GM21526 (cell line): ENCODE results near the gene SIMC1.
"Not testable (repeated sequence)": the region's sequence is repeated elsewhere in the genome, so short reads cannot be mapped to it uniquely, and the experiment has no call there.

ENCODE experiments used
- ATAC-seq: cut with Tn5 transposase; IDR thresholded peaks from one replicate; pipeline ENCODE4 v1.9.1; 2021; ENCODE audit warnings: moderate library complexity; ENCODE audit not compliant: unreplicated experiment, low FRiP score

Gene SIMC1

DNA sequence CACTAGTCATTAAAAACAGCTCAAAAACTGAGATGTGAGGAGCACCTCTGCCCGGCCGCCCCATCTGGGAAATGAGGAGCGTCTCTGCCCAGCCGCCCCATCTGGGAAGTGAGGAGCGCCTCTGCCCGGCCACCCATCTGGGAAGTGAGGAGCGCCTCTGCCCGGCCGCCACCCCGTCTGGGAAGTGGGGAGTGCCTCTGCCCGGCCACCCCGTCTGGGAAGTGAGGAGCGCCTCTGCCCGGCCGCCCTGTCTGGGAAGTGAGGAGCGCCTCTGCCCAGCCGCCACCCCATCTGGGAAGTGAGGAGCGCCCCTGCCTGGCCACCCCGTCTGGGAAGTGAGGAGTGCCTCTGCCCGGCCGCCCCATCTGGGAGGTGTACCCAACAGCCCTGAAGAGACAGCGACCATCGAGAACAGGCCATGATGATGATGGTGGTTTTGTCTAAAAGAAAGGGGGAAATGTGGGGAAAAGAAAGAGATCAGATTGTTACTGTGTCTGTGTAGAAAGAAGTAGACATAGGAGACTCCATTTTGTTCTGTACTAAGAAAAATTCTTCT is 23.7 kb upstream of the SIMC1 start:
- not testable (repeated sequence) for ATAC-seq

DNA sequence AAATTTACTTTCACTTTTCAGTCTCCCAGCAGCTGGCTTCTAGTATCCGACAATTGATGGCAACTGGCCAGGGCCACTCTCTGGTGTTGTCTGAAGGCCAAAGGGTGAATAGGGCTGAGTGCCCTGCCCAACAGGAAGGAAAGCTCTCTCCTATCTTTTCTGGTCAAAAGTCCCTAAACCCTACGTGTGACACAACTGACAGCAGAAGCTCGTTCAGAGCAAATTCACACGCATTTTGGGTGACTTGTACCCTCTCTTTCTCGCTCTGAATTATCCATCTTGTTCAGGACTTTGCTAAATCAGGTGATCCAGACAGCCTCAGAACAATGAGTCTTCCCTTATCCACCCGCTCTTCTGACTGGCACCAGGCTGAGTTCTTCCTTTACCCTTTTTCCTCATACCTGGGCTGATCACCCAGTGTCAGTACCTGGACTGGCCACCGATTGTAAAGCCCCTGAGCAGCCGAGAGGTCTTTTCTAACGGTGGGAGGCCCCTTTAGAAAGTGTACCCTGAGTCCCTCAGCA is 21.8 kb upstream of the SIMC1 start:
- not testable (repeated sequence) for ATAC-seq

DNA sequence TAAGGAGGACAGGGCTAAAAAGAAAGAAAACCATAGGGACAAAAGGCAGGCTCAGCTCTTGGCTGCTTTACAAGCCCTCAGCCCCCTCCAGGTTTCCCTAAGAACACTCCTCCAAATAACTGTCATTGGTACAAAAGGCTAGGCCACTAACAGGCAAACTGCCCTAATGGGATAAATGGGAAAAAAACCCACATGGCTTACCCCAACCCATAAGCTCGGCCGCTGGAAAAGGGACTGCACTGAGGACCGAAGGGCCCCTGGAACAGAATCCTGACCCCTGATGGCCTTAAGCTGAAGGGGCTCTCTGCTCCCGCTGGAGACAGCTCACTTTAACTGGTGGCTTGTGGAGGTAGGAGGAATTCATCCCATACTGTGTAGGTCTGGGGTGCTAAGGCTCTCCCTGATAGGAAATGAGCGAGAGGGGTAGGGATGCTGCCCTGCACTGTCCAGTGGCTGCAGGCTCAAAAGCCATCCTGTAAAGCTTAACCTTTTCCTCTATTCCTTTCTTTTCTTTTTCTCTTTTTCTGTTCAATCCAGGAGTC is 21.0 kb upstream of the SIMC1 start:
- not testable (repeated sequence) for ATAC-seq

DNA sequence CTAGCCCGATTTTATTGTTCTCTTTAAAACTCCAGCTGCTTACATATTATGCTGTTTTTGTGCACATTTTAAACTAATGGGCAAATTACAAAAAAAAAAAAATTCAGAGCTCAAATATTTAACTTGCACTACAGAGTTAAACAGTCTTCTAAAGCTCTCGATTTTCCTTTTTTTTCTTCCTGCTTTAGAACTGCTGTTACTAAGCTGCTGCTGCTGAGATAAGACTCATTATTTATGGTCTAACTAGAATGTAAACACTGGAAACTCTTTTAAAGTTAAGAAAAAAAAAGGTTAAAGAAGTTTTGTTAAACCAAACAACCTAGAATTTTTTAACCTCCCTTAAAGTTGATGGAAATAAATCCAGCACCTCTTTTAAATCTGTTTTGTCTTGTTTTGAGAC is 20.5 kb upstream of the SIMC1 start:
- ATAC-seq, result not testable (repeated sequence)

DNA sequence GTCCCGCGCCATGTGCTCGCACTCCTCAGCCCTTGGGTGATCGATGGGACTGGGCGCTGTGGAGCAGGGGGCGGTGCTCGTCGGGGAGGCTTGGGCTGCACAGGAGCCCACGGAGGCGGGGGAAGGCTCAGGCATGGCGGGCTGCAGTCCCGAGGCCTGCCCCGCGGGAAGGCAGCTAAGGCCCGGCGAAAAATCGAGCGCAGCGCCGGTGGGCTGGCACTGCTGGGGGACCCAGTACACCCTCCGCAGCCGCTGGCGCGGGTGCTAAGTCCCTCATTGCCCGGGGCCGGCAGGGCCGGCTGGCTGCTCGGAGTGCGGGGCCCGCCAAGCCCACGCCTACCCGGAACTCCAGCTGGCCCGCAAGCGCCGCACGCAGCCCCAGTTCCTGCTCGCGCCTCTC is 16.2 kb upstream of the SIMC1 start:
- not testable (repeated sequence) for ATAC-seq

DNA sequence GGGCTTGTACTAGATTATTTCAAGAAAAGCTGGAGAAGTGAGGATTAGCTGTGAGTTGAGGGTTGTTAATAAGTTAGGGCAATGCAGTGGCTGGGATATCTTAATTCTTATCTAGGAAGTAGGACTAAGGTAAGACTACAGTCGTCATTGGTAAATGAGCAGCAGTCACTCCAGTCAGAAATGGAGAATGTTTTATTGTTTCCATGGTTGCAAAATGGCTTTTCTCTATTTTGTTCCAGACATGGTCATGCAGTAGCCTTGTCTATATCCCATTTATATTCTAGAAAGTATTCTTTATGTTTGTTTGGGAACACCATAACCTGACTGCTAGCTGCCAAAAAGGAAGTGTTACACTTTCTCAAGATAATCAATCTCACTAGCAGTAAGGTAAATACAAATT is 9.9 kb upstream of the SIMC1 start:
- not testable (repeated sequence) for ATAC-seq

DNA sequence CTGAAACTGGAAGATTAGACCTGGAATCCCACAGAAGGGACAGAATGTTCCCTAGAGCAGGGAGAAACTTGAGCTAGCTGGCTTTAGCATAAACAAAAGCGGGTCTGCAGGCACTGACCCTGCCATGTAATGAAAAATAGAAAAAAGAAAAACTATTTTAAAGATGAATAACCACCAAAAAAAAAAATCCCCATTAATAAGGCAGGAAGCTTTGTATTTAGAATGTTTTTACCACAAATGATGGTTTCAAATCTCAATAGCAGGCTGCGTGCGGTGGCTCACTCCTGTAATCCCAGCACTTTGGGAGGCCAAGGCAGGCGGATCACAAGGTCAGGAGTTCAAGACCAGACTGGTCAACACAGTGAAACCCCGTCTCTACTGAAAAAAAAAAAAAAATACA is 5.0 kb upstream of the SIMC1 start:
- not testable (repeated sequence) for ATAC-seq

DNA sequence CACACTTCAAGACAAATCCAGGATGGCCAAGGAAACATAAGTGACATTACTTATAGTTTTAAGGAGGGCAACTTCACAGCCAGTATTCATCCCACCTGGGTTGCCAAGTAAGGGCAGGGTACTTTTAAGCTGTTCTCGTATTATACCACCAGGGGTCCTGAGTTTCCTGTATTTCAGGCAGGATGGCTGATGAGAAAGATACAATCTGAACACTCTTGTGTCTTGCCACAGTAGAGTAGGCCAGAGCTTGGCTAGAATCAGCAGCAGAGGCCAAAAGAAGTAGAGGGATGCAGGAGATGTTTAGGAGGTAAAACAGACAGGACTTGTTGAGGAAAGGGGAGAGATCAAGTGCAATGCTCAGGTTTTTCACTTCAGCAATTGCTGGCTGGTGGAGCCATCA is 3.1 kb upstream of the SIMC1 start:
- ATAC-seq, result not testable (repeated sequence)

DNA sequence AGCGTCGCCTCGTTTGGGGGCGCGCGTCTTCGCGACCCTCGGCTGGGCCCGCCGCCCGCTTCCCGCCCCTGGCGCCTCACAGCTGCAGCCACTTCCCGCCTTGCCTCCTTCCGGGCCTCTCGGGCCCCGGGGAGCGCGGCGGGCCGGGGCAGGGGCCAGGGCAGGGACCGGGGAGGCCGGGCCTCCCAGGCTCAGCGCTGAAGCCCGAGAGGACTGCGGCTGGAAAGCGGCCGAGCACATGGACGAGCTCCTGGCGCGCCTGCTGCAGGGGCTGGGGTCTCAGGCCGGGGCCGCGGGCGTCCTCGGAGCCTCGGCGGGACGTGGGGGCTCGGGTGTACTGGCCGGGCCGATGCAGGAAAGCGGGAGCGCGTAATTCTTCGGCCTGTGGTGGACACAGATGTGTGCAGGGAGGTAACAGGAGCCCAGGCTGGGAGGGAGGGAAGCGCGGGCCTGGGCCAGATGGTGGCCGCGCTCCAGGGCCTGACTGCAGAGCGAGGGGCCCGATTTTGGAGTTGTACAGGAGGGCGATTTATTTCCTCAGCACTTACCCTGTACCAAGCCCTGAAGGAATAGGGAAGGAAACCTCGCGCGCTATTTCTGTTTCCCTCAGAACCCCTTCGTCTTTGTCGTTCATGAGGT is 540 bp downstream of the SIMC1 start:
- peak; percentile 34 for ATAC-seq

DNA sequence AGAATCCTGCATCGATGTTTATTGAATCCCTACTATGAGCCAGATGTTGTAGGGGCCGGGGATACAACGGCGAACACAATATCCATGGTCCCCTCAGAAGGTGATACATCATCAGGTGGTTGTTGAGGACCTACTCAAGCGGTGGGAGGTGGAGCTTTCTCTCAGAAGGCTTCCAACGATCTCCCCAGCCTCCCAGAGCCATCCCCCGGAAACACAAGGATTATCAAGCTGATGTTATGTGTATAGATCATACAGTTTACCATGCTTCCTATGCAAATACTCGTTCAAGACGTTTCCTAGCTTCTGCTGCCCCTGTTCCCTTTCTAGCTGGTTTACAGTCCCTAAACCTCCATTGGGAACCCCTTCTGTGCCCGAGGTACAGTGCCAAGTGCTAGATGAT is 1.1 kb downstream of the SIMC1 start:
- ATAC-seq, result not testable (repeated sequence)

DNA sequence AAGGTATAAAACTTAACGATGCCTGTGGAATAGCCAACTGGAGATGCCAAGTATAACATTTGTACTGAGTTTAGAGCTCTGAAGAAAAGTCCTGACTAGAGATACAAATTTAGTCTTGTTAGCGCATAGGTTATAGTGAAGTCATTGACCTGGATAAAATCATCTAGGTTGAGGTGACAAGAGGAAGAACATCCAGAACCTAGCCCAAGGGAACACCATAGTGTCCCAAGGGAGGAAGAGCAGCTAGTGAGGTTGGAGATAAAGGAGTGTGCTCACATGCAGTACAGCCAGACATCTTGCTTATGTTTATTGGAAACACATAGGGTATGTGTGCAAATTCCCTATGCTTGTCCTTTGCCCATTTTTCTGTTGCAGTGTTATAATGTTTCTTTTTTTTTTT is 6.1 kb downstream of the SIMC1 start:
- ATAC-seq, result not testable (repeated sequence)

DNA sequence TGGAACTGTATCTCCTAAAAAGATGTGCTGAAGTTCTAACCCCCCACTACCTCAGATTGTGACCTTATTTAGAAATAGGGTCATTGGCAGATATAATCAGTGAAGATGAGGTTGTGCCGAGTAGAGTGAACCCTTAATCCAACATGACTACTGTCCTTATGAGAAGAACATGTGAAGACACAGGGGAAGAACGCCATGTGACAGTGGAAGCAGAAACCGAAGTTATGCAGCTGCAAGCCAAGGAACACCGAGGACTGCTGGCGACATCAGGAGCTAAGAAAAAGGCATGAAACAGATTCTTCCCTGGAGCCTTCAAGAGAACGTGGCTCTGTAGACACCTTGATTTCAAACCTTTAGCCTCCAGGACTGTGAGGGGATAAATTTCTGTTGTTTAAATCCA is 6.8 kb downstream of the SIMC1 start:
- ATAC-seq, result not testable (repeated sequence)

DNA sequence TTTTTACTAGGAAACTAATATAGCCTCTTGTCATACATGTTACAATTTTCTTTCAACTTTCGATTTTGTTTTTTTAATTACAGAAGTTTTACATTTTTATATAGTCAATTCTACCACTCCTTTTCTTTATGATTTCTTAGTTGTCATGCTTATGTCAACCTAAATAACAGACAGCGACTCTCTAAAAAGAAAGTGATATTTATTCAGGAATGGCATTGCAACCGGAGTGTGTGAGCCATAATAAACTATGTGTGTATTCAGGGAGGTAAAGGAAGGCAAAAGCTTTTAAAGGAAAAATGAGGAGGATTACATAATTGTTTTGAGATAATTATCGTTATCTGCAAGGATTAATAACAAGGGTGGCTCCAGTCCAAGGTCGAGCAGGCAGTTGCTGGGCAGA is 7.3 kb downstream of the SIMC1 start:
- not testable (repeated sequence) for ATAC-seq

DNA sequence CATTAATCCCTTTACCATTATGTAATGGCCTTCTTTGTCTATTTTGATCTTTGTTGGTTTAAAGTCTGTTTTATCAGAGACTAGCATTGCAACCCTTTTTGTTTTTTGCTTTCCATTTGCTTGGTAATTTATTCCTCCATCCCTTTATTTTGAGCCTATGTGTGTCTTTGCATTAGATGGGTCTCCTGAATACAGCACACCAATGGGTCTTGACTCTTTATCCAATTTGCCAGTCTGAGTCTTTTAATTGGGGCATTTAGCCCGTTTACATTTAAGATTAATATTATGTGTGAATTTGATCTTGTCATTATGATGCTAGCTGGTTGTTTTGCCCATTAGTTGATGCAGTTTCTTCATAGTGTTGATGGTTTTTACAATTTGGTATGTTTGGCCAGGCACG is 12.5 kb downstream of the SIMC1 start:
- ATAC-seq, result not testable (repeated sequence)

DNA sequence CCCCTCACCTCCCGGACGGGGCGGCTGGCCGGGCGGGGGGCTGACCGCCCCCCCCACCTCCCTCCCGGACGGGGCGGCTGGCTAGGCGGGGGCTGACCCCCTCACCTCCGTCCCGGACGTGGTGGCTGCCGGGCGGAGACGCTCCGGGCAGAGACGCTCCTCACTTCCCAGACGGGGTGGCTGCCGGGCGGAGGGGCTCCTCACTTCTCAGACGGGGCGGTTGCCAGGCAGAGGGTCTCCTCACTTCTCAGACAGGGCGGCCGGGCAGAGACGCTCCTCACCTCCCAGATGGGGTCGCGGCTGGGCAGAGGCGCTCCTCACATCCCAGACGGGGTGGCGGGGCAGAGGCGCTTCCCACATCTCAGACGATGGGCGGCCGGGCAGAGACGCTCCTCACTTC is 13.9 kb downstream of the SIMC1 start:
- not testable (repeated sequence) for ATAC-seq

DNA sequence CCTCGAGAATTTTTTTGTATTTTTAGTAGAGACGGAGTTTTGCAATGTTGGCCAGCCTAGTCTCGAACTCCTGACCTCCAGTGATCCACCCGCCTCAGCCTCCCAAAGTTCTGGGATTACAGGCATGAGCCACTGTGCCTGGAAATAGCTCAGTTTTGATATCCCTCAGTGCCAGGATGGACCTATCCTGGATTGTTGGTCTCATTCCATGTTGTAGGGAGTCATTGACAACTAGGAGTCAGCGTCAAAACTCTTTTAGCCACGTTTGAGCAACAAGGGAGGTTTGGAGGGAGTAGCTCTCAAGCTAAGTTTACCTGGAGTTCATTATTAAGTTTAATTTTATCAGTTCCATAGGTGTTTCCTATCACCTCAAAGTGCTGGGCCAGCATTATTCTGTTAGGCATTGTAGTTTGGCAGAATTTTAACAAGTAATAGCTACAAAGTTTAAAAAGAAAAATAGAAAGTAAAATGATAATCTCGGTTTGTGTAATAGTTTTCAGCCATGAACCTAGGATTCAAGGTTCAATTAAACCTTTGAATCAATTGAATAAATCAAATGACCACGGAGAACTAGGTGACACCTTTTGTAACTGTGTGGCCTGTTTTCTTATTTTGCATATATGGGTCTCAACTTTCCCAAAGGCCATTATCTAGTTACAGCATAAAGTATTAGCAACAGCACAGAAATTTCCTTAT is 15.3 kb downstream of the SIMC1 start:
- not testable (repeated sequence) for ATAC-seq

DNA sequence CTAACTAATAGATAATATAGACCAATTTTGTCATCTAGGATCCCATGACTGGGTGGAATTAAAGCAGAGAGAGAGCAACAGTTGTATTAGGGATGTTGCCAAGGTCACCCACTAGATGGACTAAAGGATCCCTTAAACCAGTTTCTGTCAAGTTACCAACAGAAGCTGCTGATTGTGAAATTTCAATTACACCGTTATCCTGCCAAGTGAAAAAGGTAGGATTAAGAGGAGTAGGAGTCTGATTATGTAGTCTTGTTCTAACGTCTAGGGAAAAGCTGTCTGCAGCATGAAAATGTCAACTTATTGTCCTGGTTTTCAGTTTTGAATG is 15.8 kb downstream of the SIMC1 start:
- not testable (repeated sequence) for ATAC-seq

DNA sequence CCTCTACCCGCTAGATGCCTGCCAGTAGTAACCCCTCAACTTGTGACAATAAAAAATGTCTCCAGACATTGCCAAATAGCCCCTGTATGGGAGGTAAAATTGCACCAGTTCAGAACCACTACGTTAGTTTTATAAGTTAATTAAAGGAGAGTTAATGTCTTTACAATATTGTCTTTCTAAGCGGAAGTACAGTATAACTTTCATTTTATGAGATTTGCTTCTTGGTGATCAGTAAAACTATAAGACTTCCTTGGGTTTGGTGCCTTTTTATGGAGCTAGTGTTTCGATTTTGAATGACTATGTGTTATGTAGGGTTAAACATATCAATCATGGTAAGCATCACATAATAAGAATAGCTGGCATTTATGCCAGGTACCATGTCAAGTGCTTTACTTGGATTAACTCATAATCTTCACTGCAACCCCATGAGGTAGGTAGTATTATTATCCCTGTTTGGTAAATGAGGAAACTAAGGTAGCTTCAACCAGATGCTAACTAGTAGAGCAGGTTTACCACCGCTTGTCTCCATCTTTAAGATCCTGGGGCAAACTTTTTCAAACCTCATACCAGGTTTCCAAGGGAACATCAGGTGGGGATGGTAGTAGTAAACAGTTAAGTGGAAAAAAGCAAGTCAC is 19.8 kb downstream of the SIMC1 start:
- ATAC-seq, result not testable (repeated sequence)

DNA sequence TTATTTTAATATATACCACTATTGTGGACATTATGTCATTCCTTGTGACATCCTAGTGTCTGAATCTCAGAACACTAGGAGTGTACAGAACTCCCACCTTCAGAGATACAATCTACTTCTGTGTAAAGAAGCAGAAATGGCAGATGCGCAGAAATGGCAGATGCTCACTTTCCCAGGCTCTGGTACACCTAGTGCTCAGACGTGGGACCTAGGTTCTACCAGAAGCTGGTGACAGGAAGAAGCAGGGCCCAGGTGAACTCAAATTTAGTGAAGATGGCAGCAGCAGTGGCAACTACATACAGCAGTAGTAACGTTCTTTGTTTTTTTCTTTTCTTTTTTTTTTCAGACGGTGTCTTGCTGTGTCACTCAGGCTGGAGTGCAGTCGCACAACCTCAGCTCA is 22.5 kb downstream of the SIMC1 start:
- not testable (repeated sequence) for ATAC-seq

DNA sequence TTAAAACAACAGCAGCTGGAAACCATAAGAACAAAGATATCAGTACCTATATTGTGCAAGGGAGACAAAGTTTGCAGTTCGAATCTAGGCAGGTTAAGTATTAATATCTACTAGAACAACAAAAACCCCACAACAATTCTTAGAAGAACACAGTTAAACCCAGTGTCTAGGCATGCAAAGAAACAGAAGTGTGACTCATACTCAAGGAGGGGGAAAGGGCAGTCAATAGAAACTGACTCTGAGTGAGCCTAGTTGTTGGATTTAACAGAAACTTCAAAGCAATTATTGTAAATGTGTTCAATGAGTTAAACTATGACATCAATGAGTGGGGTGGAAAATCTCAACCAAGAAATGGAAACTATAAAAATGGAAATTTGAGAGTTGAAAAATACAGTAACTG is 28.2 kb downstream of the SIMC1 start:
- ATAC-seq, result not testable (repeated sequence)

DNA sequence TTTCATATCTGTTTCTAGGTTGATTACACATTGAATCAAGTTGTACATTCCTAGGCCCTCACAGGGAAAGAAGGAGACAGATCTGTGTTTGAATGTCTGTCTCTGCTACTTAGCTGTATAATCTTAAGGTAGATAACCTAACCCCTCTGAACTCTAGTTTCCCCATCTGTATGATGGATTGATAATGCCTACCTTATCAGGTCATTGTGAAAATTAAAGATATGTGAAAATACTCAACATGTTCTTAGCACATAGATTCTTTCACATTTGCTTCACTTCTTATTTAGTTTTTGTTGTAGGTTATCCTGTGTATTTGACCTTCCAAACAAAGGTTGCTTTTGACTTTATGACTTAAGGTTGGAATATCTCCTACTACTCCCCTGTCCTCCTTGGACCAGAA is 50.8 kb downstream of the SIMC1 start:
- not testable (repeated sequence) for ATAC-seq
